Neural crest cell (in vitro differentiated cells): ENCODE data around the gene CD177. TPM values are rescaled to one million over a fixed set of nuclear protein-coding genes. Genes with fewer than 3 reads are reported as not detected.
"Not testable (repeated sequence)": the region's sequence is repeated elsewhere in the genome, so short reads cannot be mapped to it uniquely, and the experiment has no call there.

Experiments
- DNase-seq: peaks from one replicate; pipeline ENCODE4 v3.0.0; 2021; ENCODE audit warnings: low read depth, mixed read lengths, low spot score
- H3K27ac Mint-ChIP-seq: one replicate; pipeline ENCODE4 v1.8.0; 2021; ENCODE audit warnings: mild to moderate bottlenecking, mixed read lengths; ENCODE audit not compliant: unreplicated experiment
- H3K27me3 Mint-ChIP-seq: 2 replicates; pipeline ENCODE4 v1.8.0; 2021; ENCODE audit warnings: low read depth, mild to moderate bottlenecking, mixed read lengths
- H3K36me3 Mint-ChIP-seq: 2 replicates; pipeline ENCODE4 v1.8.0; 2021; ENCODE audit warnings: low read depth, mild to moderate bottlenecking, mixed read lengths
- H3K4me1 Mint-ChIP-seq: 2 replicates; pipeline ENCODE4 v1.8.0; 2021; ENCODE audit warnings: mixed read lengths
- H3K4me3 Mint-ChIP-seq: one replicate; pipeline ENCODE4 v1.8.0; 2021; ENCODE audit warnings: mild to moderate bottlenecking, mixed read lengths
- H3K9me3 Mint-ChIP-seq: 2 replicates; pipeline ENCODE4 v1.8.0; 2021; ENCODE audit warnings: mixed read lengths
- CTCF ChIP-seq: fragments of 200-600 bp; sonication (generic); conservative IDR thresholded peaks from 2 replicates; pipeline ENCODE4 v1.5.0; 2021; ENCODE audit warnings: antibody characterized with exemption, mild to moderate bottlenecking
- total RNA-seq: library from RNA; stranded (reverse); gene quantifications from 2 replicates; pipeline ENCODE4 v1.2.1, GENCODE V29; 2021

CD177 gene
- total RNA-seq, 1 donor from 2014 or later, result not detected

DNA sequence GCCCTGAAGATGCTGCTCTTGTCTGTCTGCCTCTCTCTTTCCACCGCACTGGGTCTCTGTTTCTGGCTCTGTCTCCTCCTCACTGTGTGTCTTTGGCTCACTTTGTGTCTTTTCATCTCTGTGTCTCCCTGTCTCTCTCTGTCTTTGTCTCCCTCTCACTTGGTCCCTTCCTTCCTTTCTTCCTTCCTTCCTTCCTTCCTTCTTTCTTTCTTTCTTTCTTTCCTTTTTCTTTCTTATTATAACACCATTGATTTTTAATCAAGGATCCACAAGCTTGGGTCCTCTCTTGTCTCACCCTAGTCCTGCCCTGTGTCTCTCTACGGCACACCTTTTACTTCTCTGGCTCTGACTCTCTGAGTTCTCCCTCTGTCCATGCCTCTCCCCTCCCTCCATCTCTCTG lies 14.3 kb downstream of the CD177 start:
- no peak for TF ChIP-seq CTCF
- Mint-ChIP-seq H3K36me3 (no peaks in the 10 kb centered on the region), H3K27ac (no peak overlapping the region), H3K4me3 (no peak overlapping the region), H3K9me3 (no peaks in the 10 kb centered on the region), H3K4me1 (no peaks in the 10 kb centered on the region), H3K27me3 (peaks cover 18% of the 10 kb centered on the region)
- no peak for DNase-seq

- DNase-seq, H3K27ac Mint-ChIP-seq, H3K4me3 Mint-ChIP-seq, H3K36me3 Mint-ChIP-seq, H3K4me1 Mint-ChIP-seq, H3K9me3 Mint-ChIP-seq: not testable (repeated sequence)
- H3K27me3 Mint-ChIP-seq, result peaks cover 18% of the 10 kb centered on the region
These were observed 15.4 kb downstream of the CD177 start for GRCh38 chr19:43368897-43369296.

DNA sequence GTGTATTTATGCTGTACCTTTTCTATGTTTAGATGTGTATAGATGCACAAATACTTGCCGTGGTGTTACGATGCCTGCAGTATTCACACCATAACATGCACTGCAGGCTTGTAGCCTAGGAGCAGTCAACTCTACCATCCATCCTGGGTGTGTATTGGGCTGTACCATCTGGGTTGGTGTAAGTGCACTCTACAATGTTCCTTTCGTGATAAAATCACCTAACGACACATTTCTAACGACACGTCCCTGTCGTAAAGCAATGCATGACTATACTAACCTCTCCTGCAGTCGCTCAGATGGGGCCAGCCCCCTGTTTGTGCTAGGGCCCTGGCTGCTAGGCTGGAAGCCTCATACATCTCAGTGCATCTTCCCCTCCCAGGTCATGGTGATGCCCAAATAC lies 18.4 kb downstream of the CD177 start:
- TF ChIP-seq CTCF, result no peak
- Mint-ChIP-seq H3K36me3 (no peaks in the 10 kb centered on the region), H3K4me3 (no peak overlapping the region), H3K27me3 (peaks cover 18% of the 10 kb centered on the region), H3K27ac (no peak overlapping the region), H3K9me3 (no peaks in the 10 kb centered on the region), H3K4me1 (no peaks in the 10 kb centered on the region)
- no peak for DNase-seq

- Mint-ChIP-seq H3K27me3 (peaks cover 18% of the 10 kb centered on the region), H3K27ac (no peak overlapping the region), H3K4me1 (no peaks in the 10 kb centered on the region), H3K36me3 (no peaks in the 10 kb centered on the region), H3K4me3 (no peak overlapping the region), H3K9me3 (no peaks in the 10 kb centered on the region)
- TF ChIP-seq CTCF, result no peak
- no peak for DNase-seq
These were observed 19.0 kb downstream of the CD177 start for GRCh38 chr19:43372462-43372861.

DNA sequence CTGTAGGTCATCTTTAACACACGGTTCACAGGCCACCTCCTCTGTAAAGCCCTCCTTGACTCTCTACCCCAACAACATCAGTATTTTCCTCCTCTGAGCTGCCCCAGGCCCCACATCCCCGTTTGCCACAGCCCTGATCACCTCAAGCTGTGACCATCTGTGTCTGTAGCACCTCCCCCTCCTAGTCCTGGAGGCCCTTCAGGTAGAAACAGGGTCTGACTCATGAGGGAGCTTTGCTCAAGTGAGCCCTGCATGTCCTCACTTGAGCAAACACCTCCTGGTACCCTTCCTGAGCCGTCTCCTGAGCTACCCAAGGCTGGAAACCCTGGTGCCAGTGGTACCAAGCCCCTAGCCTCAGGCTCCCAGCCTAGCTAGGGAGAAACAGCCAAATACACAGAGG lies 24.1 kb downstream of the CD177 start:
- H3K4me1 Mint-ChIP-seq, DNase-seq, H3K9me3 Mint-ChIP-seq, H3K4me3 Mint-ChIP-seq, H3K27me3 Mint-ChIP-seq, H3K36me3 Mint-ChIP-seq, H3K27ac Mint-ChIP-seq: not testable (repeated sequence)

- Mint-ChIP-seq H3K4me3 (no peak overlapping the region), H3K36me3 (no peaks in the 10 kb centered on the region), H3K4me1 (no peaks in the 10 kb centered on the region), H3K27me3 (peaks cover 8% of the 10 kb centered on the region), H3K9me3 (no peaks in the 10 kb centered on the region), H3K27ac (no peak overlapping the region)
- DNase-seq, result no peak
- TF ChIP-seq CTCF, result no peak
These were observed 26.5 kb downstream of the CD177 start for GRCh38 chr19:43380008-43380407.
